Urothelium cell line (cell line): ENCODE data around the gene TNRC6A.

Source experiments
- DNase-seq: peaks from one replicate; pipeline ENCODE4 v3.0.0; 2011; ENCODE audit warnings: low spot score, mixed read lengths
- FAIRE-seq: peaks from 2 replicates; lab custom pipeline; 2011; peaks lifted over from hg19 to GRCh38; lab: Jason Lieb, UNC

Gene TNRC6A

DNA sequence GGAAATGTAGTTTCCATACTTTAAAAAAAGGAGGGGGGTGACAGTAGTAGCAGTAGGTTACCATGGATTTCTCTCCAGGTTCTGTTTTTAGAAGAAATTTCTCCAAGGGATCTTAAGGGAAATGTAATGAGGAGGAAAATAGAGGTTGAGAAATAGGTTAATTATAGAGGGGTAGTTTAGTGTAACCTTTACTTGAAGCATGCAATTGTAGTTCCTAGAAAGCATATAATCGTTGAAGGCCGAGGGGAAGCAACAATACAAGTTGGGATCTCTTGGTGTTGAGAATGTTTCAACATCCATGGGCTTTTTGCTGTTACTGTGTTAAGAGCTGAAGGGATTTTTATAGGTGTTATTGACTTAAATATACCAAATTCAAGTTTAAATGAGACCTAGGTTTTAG lies 25.1 kb downstream of the TNRC6A start:
- no peak for FAIRE-seq
- DNase-seq = no peak

DNA sequence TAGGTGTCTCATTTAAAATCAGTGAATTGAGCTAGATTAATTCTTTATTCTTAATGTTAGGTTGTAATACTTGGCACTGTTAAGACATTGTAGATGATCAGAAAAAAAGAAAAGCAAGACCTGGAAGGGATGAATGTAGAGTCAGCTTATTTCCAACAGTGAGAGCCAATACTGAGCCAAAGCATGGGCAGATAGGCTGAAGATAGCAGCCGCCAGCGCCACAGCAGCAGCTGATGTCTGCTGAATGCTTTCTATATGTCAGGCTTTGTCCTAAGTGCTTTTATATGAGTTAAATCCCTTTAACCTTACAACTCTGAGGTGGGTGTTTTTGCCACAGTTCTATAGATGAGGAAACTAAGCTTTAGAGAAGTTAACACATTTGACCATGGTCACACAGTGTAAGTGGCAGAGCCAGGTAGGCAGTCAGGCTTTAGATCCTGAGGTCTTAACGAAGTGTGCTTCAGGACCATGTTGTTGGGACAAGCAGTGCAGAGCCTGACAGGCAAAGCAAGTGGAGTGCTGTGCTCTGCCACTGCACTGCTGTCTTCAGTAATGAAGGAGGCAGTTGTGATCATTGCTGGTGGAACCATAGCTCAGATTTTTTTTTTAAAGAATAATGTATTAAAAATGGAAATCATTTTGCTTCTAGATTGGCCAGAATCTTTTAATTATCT lies 25.9 kb downstream of the TNRC6A start:
- FAIRE-seq (no peak), DNase-seq (no peak)

DNA sequence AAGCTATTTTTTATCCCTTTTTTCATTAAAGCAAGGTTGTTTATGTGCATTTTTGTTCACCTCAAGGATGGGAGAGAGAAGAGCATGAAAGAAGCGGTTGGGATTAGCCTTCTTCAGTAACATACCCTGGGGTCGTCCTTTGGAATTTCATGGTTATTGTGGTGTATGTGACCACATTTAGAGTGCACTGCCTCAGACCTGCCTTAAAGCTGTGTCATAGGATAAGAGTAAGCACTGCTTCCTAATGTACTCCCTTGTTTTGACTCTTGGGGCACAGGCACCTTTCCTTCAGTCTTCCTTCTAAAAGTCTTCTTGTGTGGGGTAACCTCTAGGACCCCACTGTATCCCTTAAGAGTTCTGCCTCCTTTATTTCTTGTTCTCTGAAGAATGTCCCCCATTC lies 28.9 kb downstream of the TNRC6A start:
- FAIRE-seq (no peak), DNase-seq (no peak)

DNA sequence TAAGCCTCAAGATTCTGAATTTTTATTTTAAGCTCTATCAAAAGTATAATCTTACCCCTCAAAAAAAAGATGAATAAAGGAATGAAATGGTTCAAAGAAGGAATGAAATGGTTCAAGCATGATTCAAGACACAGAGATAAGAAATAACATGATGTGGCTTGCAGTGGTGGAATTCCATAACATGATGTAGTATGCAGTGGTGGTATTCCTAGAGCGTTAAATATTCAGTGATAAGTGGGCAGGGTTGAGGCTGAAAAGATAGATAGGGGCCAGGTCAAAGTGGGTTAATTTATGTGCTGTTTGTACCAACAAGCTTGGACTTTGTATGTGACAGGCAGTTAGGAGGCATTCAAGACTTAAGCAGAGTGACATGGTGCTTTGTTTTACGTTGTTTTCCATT lies 29.6 kb downstream of the TNRC6A start:
- no peak for DNase-seq
- no peak for FAIRE-seq

DNA sequence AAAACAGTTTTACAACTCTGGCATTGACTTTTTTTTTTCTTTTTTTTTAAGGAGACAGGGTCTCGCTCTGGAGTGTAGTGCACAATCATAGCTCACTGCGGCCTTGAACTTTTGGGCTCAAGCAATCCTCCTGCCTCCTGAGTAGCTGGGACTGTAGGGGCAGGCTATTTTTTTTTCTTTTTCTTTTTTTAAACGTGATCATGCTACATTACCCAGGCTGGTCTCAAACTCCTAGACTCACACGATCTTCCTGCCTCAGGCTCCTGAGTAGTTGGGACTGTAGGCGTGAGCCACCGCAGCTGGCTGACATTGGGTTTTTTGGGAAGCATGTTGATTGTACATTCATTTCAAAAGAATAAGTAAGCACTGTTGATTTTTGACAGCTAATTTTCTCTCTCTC lies 32.1 kb downstream of the TNRC6A start:
- FAIRE-seq = no peak

DNA sequence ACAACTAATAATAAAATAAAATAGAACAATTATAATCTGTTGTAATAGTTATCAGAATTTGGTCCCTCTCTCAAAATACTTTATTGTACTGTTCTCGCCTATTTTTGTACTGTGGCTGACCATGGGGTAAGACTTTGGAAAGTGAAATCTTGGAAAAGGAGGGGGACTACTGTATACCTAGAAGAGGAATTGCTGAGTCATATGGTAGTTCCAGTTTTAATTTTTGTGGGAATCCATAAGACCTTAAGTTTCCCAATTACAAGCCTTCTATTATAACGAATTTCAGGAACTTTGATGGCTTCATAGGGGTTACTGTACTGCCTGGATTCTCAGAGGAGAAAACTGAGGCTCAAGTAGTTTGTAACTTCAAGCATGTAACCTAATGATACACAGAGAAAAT lies 35.5 kb downstream of the TNRC6A start:
- FAIRE-seq = no peak
- DNase-seq = no peak

More for the DNA sequence above, 32.1 kb downstream of the TNRC6A start:
- DNase-seq = no peak

DNA sequence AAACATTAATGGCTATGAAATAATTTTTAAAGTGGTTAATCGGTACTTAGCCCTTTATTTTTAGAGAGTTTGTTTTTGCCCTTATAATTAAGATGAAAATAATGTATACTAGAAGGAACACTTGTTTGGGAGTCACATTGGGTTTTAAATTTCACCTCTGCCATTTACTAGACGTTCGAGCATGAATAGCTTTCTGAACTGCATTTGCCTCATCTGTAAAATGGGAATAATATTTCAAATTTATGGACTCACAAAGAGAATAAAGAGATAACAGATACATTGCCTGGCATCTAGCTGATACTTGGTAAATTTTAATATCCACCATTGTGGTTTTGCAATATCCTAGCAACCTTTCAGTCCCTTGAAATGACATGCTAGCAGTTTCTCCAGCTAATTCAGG lies 36.6 kb downstream of the TNRC6A start:
- FAIRE-seq (no peak), DNase-seq (no peak)

DNA sequence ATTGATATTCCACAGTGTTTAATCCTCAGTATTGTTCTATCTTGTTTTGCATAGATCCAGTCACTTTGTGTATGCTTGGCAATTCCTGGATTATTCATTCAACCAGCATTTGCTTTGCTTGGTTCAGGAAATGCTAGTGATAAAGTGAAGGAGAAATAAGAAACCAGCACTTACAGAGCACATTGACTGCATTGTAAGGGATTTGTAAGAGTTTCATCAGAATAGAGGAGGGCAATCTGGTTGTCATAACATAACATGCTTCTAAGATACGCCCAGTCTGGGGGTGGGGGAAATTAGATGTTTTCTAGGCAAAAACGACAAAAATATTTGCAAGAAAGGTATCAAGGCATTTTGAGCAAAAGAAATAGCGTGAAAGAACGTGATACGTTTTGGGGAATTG lies 40.4 kb downstream of the TNRC6A start:
- FAIRE-seq (no peak), DNase-seq (no peak)

DNA sequence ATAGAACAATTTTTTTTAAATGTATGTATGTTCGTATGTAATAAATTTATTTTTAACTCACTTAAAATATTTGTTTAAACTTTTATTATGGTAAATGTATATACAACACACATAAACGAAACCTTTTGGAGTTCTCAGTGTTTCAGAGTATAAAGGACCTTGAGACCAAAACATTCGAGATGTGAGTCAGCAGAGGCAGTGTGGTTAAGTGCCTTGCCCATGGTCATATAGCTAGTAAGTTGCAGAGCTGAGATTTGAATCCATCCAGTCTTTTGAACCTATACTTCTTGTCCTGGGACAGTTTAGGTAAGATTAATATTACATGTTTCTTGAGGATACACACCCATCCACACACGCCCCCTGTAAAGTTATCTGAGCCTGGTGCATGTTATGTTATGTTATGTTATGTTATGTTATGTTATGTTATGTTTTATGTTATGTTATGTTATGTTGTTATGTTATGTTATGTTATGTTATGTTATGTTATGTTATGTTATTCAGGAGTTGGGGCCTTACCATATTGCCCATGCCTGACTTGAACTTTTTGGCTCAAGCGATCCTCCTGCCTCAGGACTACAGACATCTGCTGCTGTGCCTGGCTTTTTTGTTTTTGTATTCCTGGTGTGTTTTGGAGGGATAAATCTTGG lies 41.8 kb downstream of the TNRC6A start:
- FAIRE-seq = no peak

DNA sequence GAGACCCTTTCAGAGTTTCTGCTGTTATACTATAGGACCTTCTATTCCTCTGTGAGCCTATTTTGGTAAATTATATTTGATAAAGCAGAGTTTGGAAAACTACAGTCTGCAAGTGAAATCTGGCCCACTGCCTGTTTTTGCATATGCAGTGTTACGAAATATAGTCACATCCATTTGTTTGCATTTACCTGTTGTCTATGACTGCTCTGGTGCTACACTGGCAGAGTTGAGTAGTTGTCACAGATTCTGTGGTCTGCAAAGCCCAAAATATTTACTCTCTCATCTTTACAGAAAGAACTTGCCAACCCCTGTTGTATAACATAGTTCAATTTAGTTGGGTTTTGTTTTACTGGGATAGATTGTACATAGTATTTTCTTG lies 42.3 kb downstream of the TNRC6A start:
- FAIRE-seq (no peak), DNase-seq (no peak)

More for the DNA sequence above, 41.8 kb downstream of the TNRC6A start:
- DNase-seq = no peak

DNA sequence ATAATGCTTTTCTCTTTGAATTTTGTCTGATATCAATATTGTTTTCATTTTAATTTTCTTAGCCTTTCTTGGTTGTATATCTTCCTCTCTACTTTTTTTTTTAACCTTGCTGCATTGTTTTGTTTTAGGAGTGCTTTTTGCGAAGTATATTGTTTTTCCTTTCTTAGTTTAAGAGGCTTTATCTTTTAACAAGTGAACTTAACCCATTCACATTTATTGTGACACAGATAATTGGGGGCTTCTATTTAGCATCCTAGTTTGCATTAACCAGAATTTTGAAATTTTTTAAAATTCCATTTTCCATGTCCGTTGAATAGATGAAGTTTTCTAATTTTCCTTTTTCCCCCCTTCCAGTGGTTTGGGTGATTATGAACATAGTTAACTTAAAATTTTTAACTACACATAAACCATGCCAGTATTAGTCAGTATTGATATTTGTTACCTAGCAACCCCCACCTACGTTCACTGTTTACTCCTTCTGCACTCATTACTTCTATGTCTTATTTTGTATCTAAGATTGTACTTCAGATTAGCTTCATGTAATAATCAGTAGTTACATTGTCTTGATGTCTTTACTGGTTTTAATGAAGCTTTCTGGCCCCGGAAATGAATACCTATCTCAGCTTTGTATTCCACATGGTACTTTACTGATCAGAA lies 44.4 kb downstream of the TNRC6A start:
- no peak for DNase-seq

DNA sequence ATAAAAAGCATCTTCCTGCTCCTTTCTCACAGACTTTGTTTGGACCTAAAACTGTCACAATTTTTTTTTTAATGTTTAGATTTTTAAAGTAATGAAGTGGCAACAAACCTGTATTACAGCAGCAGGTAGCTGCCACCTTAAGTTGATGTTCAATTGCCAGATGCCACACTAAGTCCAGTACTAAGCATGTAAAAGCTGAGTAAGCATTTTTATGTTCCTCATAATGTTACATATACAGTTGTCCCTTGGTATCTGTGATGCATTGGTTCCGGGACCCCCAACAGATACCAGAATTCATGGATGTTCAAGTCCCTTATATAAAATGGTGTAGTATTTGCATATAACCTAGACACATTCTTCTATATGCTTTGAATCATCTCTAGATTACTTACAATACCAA lies 45.1 kb downstream of the TNRC6A start:
- DNase-seq = no peak
- no peak for FAIRE-seq

More for the DNA sequence above, 44.4 kb downstream of the TNRC6A start:
- FAIRE-seq = no peak

DNA sequence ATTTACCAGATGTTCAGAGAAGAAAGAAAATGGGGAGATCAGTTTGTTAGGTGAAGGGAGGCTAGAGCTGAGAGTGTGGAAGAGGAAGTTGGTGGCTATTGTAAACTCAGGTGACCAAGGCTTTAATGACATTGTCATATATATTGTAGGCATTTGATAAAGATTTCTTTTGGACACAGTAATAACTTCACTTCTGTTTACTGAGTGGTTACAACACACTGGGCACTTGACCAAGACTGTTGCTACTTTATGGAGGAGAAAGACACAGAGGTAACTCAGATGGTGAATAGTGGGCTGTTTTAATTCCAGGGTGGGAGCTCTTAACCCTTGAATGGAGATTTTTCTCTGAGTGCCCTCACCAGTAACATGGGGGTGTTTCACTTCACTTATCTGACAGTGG lies 46.0 kb downstream of the TNRC6A start:
- no peak for FAIRE-seq
- no peak for DNase-seq

DNA sequence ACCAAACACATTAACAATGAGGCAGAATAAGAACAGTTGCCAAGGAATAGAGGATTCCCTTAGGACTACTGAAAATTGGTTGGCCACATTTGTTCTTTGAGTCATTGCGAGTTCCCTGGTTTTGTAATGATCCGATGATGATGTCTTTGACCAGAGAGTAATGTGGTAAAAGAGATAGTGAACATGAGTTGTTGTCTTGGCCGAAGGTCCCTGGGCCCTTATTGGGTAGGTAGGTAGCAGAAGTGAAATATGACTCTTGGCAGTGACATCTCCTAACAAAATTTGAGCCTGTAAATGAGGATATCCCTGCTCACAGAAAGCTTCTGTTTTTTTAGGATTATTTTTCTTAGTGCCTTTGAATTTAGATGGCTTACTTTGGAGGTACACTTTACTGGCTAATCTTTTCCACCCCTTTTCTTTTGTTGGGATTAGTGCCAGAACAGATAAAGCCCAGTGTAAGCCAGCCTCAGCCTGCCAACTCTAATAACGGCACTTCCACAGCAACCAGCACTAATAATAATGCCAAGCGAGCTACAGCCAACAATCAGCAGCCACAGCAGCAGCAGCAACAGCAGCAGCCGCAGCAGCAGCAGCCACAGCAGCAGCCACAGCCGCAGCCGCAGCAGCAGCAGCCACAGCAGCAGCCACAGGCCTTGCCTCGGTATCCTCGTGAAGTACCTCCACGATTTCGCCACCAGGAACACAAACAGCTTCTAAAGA lies 47.2 kb downstream of the TNRC6A start:
- DNase-seq (no peak), FAIRE-seq (no peak)

DNA sequence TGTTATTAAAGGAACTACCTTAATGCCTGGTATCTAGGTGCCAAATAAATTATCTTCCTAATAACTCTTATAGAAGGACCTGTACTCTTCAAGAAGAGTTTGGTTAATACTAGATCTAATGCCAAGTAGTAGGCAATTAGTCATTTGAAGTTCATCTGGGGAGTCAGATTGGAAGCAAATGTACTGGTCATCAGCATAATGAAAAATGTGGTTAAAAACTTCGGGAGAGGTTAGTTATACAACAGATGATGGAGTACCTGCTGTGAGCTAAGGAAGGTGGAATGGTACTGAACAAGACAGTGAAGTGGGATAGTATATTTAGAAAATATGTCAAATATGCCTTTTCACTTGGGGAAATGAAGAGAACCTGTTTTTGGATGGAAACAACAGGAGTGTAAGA lies 49.2 kb downstream of the TNRC6A start:
- DNase-seq = no peak
- FAIRE-seq = no peak

DNA sequence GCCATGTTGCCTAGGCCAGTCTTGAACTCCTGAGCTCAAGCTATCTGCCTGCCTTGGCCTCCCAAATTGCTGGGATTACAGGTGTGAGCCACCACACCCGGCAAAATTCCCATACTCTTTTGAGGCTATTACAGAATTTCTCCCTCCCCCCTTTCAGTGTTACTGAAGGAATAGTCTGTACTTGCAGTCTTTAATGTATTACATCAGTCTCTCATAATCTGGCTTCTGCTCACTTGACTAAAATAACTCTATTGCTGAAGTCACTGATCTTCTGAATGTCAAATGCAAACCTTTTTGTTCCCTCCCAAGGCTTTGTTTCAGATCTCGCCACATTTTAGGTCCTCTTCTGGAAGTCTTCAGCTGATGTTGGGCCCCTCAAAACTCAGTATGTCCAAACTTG lies 51.8 kb downstream of the TNRC6A start:
- FAIRE-seq (no peak), DNase-seq (no peak)

DNA sequence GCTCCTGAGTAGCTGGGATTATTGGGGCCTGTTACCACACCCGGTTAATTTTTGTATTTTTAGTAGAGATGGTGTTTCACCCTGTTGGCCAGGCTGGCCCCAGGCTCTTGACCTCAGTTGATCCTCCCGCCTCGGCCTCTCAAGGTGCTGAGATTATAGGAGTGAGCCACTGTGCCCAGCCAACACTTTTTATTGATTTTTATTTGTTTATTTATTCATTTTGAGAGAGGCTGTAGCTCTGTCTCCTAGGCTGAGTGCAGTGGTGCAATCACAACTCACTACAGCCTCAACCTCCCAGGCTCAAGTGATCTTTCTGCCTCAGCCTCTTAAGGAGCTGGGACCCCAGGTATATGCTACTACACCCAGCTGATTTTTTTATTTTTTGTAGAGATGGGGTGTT lies 54.7 kb downstream of the TNRC6A start:
- no peak for DNase-seq
- FAIRE-seq = no peak

DNA sequence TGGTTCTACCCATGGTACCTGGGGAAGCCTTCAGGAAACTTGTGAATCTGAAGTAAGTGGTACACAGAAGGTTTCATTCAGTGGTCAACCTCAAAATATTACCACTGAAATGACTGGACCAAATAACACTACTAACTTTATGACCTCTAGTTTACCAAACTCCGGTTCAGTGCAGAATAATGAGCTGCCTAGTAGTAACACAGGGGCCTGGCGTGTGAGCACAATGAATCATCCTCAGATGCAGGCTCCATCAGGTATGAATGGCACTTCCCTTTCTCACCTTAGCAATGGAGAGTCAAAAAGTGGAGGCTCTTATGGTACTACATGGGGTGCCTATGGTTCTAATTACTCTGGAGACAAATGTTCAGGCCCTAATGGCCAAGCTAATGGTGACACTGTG lies 60.4 kb downstream of the TNRC6A start:
- FAIRE-seq (no peak), DNase-seq (no peak)

DNA sequence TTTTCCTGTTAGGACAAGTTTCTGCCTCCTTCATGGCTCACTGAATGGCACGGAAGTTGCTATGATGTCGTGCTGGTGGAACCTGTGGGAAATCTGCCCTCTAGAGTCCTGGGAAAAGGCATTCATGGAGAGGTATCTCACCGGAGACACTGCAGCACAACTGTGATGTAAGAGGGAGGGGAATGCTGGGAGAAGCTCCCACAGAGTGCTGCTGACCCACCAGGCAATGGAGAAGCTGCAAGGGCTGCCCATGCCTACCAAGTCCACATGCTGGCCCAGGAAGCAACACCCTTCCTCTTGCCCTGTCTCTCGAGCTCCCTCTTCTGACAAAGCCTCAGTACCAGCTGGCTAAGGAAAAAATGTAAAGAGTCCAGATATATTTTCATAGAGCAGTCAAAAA lies 71.1 kb downstream of the TNRC6A start:
- DNase-seq (peak; percentile 5), FAIRE-seq (no peak)

DNA sequence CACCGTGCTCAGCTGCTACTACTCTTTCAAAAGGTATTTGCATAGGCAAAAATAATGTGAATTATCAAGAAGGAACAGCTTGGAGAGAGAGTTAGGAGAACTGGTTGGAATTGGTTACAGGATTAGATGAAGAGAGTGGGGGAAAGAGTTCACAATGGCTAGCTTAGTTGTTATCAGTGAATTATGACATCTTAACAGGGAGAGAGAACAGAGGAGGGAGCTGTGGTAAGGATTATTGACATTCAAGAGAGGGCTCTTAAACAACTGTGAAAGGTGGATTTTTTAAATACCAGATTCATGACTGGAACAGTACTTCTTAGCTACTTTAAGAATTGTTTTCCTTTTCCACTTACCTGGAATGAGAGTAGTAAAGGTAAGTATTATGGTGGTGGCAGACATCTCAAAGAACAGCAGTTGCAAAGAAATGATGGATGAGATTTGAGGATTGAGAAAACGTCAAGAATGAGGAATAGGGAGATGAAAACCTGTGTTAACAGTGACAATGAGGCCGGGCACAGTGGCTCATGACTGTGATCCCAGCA lies 72.4 kb downstream of the TNRC6A start:
- FAIRE-seq = no peak

DNA sequence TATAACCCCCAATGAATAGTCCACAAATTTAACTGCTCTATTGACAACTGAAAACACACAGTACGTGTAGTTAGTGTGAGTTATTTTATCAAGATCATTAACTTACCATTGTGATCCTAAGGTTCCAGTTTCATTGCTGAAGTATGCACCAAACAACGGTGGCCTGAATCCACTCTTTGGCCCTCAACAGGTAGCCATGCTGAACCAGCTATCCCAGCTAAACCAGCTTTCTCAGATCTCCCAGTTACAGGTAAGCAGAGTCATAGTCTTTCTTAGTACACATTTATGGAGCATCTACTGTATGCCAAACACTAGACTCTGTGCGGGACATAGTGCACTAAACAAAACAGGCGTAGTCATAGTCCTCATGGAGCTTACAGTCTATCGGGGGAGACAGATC lies 76.0 kb downstream of the TNRC6A start:
- no peak for DNase-seq
- no peak for FAIRE-seq

More for the DNA sequence above, 72.4 kb downstream of the TNRC6A start:
- no peak for DNase-seq
